Right hindlimb (tissue), 1 donor: ENCODE results near the gene HOXA3.

Source experiments
- DNase-seq: peaks from one replicate; pipeline ENCODE4 v3.0.0-alpha.2; 2018

HOXA3 gene

DNA sequence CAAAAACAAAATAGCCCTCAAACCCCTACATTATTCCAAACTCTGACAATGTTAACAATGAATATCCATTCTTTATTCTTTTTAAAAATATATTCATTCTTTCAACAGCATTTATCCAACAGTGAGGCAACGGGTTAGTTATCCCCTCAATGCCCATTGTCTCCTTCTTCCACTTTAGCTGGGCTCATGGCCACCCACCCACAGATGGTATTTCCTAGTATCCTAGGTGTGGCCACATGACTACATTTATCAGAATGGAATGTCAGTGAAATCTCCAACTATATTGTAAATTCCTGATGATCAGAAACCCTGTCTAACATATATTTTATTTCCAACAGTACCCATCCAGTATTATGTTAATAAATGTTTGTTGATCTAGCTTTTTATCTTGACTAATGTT is 70.2 kb downstream of the HOXA3 start:
- DNase-seq: no peak

DNA sequence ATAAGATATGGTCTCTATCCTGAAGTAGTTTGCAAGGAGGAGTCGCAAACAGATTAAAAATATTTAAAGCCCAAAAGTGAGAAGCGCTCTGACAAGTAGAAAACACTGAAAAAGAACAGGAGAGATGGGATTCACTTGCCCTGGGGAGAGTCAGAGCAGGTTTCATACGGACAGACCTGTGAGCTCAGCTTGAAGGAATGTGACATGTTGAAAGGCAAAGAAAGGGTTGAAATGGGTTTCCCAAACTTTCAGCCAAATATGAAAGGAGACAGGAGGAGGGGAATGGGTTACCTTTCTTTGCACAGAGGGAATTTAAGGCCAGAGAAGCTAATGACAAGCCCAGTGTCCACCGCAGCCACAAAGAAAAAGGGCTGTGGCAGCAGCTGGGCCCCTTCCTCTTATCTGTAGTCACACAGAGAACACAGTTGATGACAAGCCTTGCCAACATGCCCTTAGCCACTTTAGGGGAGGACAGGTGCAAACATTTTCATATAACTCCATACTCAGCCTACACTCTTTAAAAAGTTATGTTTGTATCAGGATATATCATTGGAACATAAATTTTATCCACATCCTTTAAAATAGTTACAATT is 71.4 kb downstream of the HOXA3 start:
- no peak for DNase-seq

DNA sequence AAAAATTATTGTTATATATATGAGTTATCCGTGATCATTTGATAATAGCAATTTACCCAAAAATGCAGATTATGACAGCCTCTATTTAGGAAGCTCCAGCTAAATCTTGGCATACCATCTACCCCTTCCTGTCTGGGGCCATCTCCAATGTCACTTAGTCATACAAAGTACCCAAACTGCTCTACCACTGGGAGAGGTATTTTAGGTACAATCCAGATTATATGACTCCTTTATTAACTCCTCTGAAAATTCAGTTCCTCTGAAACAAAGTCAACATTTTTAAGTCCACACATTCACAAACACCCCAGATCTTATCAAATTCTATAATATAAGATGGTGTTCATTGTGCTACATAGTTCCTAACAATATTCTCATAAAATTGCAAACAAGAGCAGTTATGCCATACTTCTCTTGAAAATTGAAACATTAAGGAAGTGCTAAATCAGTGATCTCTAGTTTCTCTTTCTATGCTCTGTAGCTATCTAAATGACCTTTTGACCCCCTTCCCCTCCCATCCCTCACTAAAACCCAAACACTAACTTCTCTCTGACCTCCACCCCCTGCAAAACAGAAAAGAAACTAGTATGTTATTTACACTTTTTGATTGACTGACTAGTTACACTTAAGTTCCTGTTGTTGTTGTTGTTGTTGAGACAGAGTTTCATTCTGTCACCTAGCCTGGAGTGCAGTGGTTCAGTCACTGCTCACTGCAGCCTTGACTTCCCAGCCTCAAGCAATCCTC is 73.0 kb downstream of the HOXA3 start:
- no peak for DNase-seq

DNA sequence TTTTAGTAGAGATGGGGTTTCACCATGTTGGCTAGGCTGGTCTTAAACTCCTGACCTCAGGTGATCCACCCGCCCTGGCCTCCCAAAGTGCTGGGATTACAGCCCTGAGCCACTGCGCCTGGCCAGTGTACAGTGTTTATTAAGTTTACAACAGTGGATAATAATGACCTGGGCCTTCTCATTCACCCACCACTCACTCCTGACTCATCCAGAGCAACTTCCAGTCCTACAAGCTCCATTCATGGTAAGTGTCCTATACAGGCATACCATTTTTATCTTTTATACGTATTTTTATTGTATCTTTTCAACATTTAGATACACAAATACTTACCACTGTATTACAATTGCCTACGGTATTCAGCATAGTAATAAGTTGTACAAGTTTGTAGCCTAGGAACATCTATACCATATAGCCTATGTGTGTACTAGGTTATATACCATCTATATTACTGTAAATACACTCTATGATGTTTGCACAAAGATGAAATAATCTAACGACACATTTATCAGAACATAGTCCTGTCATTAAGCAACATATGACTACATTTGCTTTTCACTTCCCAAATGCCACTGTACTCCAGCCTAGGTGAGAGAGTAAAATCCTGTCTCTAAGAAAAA is 73.7 kb downstream of the HOXA3 start:
- DNase-seq: no peak

DNA sequence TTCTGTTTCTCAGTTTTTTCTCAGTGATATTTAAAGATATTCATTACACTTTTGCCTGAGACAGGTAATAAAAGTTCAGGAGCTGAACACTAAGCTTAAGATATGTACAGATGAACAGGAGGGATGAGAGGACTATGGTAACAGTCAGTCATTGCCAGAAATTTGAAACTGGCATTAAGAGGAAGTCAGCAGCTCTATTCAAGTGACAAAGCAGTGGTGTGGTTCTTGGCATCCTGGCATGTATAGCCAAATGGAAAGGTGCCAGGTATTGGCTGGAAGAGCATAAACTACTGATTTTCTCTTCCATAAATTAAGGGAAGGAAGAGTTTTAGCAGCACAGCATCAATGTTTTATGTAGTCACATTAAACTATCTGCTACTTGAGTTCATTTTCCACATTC is 79.3 kb downstream of the HOXA3 start:
- DNase-seq: no peak

GRCh38 chr7:27071622-27072390 is 80.6 kb downstream of the HOXA3 start:
- DNase-seq: no peak

DNA sequence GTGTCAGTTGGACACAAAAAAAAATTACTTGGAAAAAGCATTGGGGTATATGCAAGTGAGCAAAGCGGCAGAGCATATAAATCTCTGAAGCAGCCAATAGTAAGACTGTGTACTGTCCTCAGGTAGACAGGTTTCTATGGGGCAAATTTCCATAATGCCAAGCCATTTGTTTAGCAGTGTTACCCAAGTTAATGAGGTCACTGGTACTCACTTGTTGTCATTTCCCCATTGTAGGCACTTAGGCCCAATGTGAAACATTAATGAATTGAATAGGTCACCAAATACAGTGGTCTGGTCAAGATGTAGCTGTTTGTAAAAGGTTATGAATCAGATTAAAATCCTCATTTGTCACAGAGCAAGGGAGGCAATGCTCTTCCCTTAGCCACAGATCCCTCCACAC is 84.1 kb downstream of the HOXA3 start:
- DNase-seq: no peak

- DNase-seq: no peak
Measured at GRCh38 chr7:27066148-27066547, 86.2 kb downstream of the HOXA3 start.

DNA sequence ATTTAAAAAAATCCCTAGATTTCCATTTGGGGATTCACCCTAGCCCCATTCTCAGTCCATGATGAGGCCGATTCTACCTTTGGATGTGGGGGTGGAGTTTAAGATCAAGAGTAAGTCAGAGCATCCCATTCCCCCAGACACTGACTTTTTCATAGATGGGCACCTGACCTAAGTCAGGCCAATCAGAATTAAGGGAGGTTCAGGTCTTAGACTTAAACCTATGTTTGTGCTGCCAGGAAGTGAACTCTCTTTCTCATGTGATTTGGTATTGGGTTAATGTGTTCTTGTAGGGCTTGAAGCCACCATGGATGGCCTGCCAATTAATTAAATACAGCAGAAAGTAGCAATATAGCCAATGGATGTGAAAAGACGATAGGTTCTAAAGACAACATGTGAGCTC is 86.7 kb downstream of the HOXA3 start:
- DNase-seq: no peak

GRCh38 chr7:27064661-27065060 is 87.7 kb downstream of the HOXA3 start:
- DNase-seq: no peak

DNA sequence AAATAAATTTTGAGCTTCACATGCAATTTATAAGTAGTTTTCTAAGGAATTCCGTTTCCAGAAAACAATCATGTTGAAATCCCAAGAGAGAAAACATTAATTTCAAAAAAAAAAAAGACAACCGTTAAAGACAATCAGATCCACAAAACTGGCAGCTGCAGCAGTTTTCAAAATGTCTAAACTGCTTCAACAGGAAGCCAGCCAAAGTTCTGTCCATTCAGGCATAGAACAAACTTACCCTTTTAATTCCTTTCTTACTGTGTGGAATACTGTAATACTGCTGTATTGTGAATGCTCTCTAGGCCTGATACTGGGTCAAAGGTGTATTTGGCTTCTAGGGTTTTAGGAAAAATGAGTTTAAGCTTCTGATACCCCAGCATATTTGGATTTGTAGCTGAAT is 88.2 kb downstream of the HOXA3 start:
- DNase-seq: no peak

DNA sequence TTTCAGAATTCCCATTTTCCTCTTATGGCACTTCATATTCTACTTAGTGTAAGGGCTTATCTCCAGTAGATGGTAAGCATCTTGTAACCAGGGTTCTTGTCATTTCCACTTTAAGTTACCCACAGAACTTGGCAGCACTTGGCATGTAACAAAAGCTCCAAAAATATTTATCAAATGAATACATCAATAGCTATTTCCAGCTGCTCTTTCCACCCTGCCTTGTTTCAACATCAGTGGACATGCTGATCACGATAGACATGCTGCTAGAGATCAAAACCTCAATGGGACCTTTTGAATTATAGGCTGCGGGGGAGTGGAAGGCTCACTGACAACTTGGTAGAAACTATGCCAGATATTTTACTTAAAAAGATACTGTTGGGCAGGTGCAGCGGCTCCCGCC is 89.4 kb downstream of the HOXA3 start:
- no peak for DNase-seq
